Activated CD8-positive, alpha-beta T cell treated with anti-CD3 and anti-CD28 coated beads for 36 hours (primary cell): ENCODE measurements around the gene HTR1A. TPM values are rescaled to one million over a fixed set of nuclear protein-coding genes. Genes with fewer than 3 reads are reported as not detected.

Experiments
- ATAC-seq: fragments of 200-7000 bp; cut with Tn5 transposase; one replicate; pipeline ENCODE4 v1.10.0; 2021; ENCODE audit warnings: mild to moderate bottlenecking, moderate library complexity
- CTCF ChIA-PET: fragments of 350-600 bp; sonication (Branson Sonifier 250); formaldehyde crosslinking; loops from one replicate; lab custom pipeline; 2021; ENCODE audit warnings: antibody characterized with exemption; lab: Charles Lee
- POLR2A ChIA-PET: fragments of 350-600 bp; sonication (Branson Sonifier 250); formaldehyde crosslinking; loops from one replicate; lab custom pipeline; 2021; ENCODE audit warnings: antibody characterized with exemption; lab: Charles Lee
- DNase-seq: peaks from one replicate; pipeline ENCODE4 v3.0.0-alpha.2; 2020
- H3K27ac Mint-ChIP-seq: one replicate; pipeline ENCODE4 v1.8.0; 2021; ENCODE audit warnings: mild to moderate bottlenecking, mixed read lengths
- H3K27me3 Mint-ChIP-seq: one replicate; pipeline ENCODE4 v1.8.0; 2021; ENCODE audit warnings: mixed read lengths
- H3K36me3 Mint-ChIP-seq: one replicate; pipeline ENCODE4 v1.8.0; 2021; ENCODE audit warnings: low read depth, mixed read lengths
- H3K4me1 Mint-ChIP-seq: one replicate; pipeline ENCODE4 v1.8.0; 2021; ENCODE audit warnings: low read depth, mixed read lengths
- H3K4me3 Mint-ChIP-seq: one replicate; pipeline ENCODE4 v1.8.0; 2021; ENCODE audit warnings: mild to moderate bottlenecking, moderate library complexity, mixed read lengths
- H3K9me3 Mint-ChIP-seq: one replicate; pipeline ENCODE4 v1.8.0; 2021; ENCODE audit warnings: mixed read lengths
- intact Hi-C: fragments of 100-400 bp; cut with micrococcal nuclease; formaldehyde crosslinking; loops from one replicate; pipeline ENCODE4 v1.10.0; 2022
- total RNA-seq, 2 experiments: library from RNA; stranded (reverse); gene quantifications; one replicate each; pipeline ENCODE4 v1.2.3, GENCODE V29; 2021
- TF ChIP-seq, protein P1 (sequence below): fragments of 200-600 bp; IDR thresholded peaks from one replicate; pipeline ENCODE4 v1.8.0; 2022; ENCODE audit warnings: antibody characterized with exemption, mild to moderate bottlenecking

The HTR1A gene
- total RNA-seq, 2 experiments from 2014 or later = not detected

DNA sequence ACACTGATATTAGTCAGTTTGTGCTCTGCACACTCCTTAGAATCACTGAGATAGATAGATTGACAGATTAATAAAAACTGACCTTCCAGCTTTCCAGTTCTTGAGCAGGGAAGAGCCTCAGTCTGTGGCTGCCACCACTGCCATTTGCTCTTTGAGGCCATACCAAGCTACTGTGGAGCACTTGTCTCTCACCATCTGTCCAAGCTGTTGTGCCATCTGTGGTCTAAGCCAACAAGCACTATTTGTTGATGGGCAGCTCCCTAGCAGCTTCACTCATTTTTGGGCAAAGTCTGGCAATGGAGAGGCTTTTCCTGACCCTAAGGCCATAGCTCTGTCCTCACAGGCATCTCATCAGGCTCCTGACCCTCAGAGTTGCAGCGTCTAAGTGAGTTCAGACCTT lies 30.4 kb downstream of the HTR1A start:
- Mint-ChIP-seq H3K36me3 (no peaks in the 10 kb centered on the region), H3K27me3 (no peaks in the 10 kb centered on the region), H3K4me3 (no peak overlapping the region), H3K27ac (no peak overlapping the region), H3K9me3 (peaks cover 6% of the 10 kb centered on the region), H3K4me1 (no peaks in the 10 kb centered on the region)
- intact Hi-C loops = no loop called here
- ATAC-seq (no peak), DNase-seq (no peak)
- TF ChIP-seq, protein P1, sequence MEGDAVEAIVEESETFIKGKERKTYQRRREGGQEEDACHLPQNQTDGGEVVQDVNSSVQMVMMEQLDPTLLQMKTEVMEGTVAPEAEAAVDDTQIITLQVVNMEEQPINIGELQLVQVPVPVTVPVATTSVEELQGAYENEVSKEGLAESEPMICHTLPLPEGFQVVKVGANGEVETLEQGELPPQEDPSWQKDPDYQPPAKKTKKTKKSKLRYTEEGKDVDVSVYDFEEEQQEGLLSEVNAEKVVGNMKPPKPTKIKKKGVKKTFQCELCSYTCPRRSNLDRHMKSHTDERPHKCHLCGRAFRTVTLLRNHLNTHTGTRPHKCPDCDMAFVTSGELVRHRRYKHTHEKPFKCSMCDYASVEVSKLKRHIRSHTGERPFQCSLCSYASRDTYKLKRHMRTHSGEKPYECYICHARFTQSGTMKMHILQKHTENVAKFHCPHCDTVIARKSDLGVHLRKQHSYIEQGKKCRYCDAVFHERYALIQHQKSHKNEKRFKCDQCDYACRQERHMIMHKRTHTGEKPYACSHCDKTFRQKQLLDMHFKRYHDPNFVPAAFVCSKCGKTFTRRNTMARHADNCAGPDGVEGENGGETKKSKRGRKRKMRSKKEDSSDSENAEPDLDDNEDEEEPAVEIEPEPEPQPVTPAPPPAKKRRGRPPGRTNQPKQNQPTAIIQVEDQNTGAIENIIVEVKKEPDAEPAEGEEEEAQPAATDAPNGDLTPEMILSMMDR = no peak
- POLR2A ChIA-PET = no interaction called here
- CTCF ChIA-PET = no interaction called here

DNA sequence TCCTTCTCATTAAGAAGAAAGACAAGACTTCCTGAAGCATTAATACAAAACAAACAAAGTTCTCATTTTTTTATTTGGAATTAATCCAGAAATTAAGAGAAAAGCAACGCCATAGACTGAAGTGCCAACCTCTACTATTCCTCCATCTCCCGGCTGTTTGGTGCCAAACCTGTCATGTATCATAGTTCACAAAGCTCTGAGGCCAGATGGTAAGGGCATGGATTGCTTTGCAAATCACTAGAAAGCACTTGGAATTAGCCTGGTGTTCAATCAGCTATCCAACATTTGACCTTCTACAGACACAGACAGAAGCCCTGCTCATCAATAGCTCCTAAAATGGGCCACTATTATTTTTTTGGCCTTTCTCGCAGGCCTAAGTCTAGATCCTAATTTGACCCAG lies 33.8 kb downstream of the HTR1A start:
- H3K36me3 Mint-ChIP-seq = no peaks in the 10 kb centered on the region
- ATAC-seq (no peak), DNase-seq (no peak)
- no peaks in the 10 kb centered on the region for H3K4me1 Mint-ChIP-seq
- no peak overlapping the region for H3K27ac Mint-ChIP-seq
- ChIA-PET CTCF (no interaction called here), POLR2A (no interaction called here)
- H3K27me3 Mint-ChIP-seq = no peaks in the 10 kb centered on the region
- intact Hi-C loops = no loop called here
- TF ChIP-seq, protein P1 = no peak
- no peak overlapping the region for H3K4me3 Mint-ChIP-seq
- peaks cover 6% of the 10 kb centered on the region for H3K9me3 Mint-ChIP-seq

DNA sequence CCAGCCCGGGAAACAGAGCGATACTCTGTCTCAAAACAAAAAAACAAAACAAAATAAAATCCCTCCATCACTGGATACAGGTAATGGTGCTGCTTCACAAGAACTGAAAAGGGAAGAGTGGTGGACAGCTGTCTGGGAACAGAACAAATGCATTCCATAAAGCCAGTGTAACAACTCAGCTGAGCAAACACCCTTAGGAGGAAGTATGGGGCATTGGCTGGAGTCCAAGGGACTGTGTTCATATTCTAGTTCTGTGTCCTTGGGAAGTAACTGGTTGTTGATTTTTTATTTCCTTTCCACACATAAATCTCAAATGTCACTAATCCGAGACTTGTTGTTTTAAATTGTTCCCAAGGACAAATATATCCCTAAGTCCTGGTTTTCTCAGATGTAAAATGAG lies 38.3 kb downstream of the HTR1A start:
- Mint-ChIP-seq H3K27ac (no peak overlapping the region), H3K4me1 (no peaks in the 10 kb centered on the region), H3K27me3 (no peaks in the 10 kb centered on the region), H3K9me3 (peaks cover 3% of the 10 kb centered on the region), H3K4me3 (no peak overlapping the region), H3K36me3 (no peaks in the 10 kb centered on the region)
- intact Hi-C loops = no loop called here
- CTCF ChIA-PET = no interaction called here
- ATAC-seq (no peak), DNase-seq (no peak)
- TF ChIP-seq, protein P1 = no peak
- POLR2A ChIA-PET = no interaction called here

DNA sequence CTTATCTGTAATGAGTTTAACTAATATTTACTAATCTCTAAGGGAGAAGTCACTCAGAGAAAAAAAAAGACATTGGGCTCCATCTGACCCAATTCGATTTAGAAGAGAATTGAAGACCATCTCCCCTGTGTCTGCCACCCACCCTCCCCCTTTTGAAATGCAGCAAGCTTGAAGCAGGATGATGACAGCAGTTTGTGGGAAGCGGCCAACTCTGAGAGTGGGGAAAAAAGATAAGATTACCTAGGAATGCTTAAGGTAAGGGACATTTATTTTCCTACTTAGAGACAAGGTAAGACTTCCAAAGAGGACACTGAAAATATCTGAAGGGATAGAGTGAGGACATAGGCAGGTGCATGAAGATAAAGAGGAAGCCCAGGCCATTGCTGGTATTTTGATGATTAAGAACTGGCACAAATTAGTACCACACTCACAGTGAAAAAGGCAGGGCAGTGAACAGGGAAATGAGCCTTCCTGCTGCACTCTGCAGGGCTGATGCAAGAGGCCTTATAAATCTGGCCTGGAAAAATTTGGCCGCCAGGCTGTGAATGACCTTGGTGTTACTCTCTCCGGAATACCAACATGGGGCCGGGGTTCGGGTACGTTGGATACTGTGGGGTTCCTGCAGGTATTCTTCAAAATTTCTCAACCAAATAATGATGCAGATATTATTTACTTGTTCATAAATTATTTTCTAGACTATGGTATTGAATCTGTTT lies 42.3 kb downstream of the HTR1A start:
- Mint-ChIP-seq H3K27me3 (no peaks in the 10 kb centered on the region), H3K27ac (no peak overlapping the region), H3K4me3 (no peak overlapping the region), H3K36me3 (no peaks in the 10 kb centered on the region), H3K4me1 (no peaks in the 10 kb centered on the region), H3K9me3 (no peaks in the 10 kb centered on the region)
- TF ChIP-seq, protein P1 = no peak
- DNase-seq (no peak), ATAC-seq (no peak)
- CTCF ChIA-PET = no interaction called here
- intact Hi-C loops = no loop called here
- POLR2A ChIA-PET = no interaction called here

DNA sequence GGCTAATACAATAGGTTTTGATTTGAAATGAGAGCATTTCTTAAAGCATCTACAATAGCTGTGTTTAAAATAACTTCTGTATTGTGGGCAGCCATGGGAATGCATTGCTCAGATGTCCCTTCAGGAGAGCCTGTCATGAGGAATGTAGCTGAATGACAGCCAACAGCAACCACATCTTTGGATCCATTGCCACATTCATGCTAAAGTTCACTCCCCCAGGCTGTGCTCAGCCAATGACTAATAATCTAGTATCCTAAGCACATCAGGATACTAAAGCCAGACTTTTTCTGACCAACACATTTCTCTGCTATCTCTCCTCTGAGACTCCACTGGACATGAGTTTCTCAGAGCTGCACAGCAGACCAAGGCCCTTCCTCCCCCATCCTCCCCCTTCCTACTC lies 45.5 kb downstream of the HTR1A start:
- POLR2A ChIA-PET = no interaction called here
- intact Hi-C loops = no loop called here
- CTCF ChIA-PET = no interaction called here
- TF ChIP-seq, protein P1 = no peak
- ATAC-seq (no peak), DNase-seq (no peak)
- Mint-ChIP-seq H3K9me3 (peaks cover 1% of the 10 kb centered on the region), H3K4me3 (no peak overlapping the region), H3K36me3 (no peaks in the 10 kb centered on the region), H3K4me1 (no peaks in the 10 kb centered on the region), H3K27ac (no peak overlapping the region), H3K27me3 (no peaks in the 10 kb centered on the region)
